Pulmonary artery endothelial cell (primary cell): ENCODE data around the gene ADAM20. TPM values are rescaled to one million over a fixed set of nuclear protein-coding genes. Genes with fewer than 3 reads are reported as not detected.

ENCODE experiments used
- total RNA-seq: library from RNA; depleted of rRNA; stranded (reverse); fragments of >200 nt; gene quantifications from 2 replicates; pipeline ENCODE4 v1.2.3, GENCODE V29; 2014

The ADAM20 gene
- total RNA-seq, 1 donor from 2014 or later, result 0.26 TPM

Other genes starting within 250 kb of the ADAM20 start
- 41.0 and 42.2 TPM in 2 replicates for gene COX16, start 175.3 kb downstream of the ADAM20 start, total RNA-seq
- 18.8 and 23.4 TPM in 2 replicates for gene SYNJ2BP, start 117.9 kb downstream of the ADAM20 start, total RNA-seq
- 0.28 and 0.40 TPM in 2 replicates for gene ADAM21, start 82.8 kb downstream of the ADAM20 start, total RNA-seq
- 25.3 and 32.0 TPM in 2 replicates for gene MED6, start 65.7 kb upstream of the ADAM20 start, total RNA-seq
- gene TTC9, start 106.9 kb upstream of the ADAM20 start, total RNA-seq, result 0.07 and 0.13 TPM in 2 replicates